ENCODE measurements around the gene SPN.
"Not testable (repeated sequence)": the region's sequence is repeated elsewhere in the genome, so short reads cannot be mapped to it uniquely, and the experiment has no call there.

The SPN gene

DNA sequence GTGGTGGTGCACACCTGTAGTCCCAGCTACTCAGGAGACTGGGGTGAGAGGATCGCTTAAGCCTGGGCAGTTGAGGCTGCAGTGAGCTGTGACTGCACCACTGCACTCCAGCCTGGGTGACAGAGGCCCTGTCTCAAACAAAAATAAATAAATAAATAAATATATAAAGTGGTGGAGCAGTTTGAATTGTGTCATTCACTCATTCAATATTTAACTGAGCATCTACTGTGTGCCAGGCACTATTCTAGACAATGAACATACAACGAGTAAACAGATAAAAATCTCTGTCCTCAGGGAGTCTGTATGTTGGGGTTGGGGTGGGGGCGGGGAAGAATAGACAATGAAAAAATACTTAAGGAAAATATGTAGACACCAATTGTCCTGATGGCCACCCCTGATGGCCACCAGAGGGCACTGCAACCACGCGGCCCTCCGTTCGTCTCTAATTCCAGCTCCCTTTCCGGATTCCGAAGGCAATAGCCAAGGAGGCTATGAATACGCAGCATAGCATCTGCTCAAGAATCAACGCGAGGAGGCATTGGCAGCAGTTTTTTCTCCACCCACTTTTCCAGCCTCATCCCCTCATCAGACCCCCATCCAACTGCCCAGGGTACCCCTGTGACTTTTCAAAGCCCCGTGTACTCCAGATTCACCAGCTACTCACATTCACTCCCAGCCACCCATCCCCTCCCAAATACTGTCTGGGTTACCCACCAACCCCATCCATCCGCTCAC lies 37.4 kb downstream of the SPN start:
- Histone ChIP-seq H3K9ac (ENCODE audit: low read depth, low read length) (no peak overlapping the region), H3K9me3 (ENCODE audit: control insufficient read depth, insufficient read depth, low read length) (no peaks in the 10 kb centered on the region), H3K36me3 (ENCODE audit: control insufficient read depth, insufficient read depth, low read length) (peaks cover 9% of the 10 kb centered on the region), H3K27me3 (ENCODE audit: control insufficient read depth, insufficient read depth, low read length) (no peaks in the 10 kb centered on the region), H3K4me3 (ENCODE audit: low read depth, low read length) (no peak overlapping the region), H3K4me1 (ENCODE audit: control insufficient read depth, insufficient read depth, low read length) (peaks cover 8% of the 10 kb centered on the region)

DNA sequence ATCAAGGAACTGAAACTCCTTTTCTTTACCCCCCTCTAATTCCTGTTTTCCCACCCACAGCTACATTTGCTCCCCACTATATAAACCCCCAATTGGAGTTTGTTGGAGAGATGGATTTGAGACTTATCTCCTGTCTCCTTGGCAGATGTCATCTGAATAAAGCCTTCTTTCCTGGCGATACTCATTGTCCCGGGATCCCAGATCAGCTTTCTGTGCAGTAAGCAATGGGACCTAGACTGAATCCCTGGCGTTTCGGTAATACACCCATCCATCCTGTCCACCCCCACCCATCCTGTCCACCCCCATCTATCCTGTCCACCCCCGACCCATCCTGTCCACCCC lies 38.1 kb downstream of the SPN start:
- Histone ChIP-seq H3K27me3 (ENCODE audit: control insufficient read depth, insufficient read depth, low read length) (no peaks in the 10 kb centered on the region), H3K4me1 (ENCODE audit: control insufficient read depth, insufficient read depth, low read length) (peaks cover 8% of the 10 kb centered on the region), H3K36me3 (ENCODE audit: control insufficient read depth, insufficient read depth, low read length) (peaks cover 9% of the 10 kb centered on the region), H3K9ac (ENCODE audit: low read depth, low read length) (no peak overlapping the region), H3K4me3 (ENCODE audit: low read depth, low read length) (no peak overlapping the region), H3K9me3 (ENCODE audit: control insufficient read depth, insufficient read depth, low read length) (no peaks in the 10 kb centered on the region)

DNA sequence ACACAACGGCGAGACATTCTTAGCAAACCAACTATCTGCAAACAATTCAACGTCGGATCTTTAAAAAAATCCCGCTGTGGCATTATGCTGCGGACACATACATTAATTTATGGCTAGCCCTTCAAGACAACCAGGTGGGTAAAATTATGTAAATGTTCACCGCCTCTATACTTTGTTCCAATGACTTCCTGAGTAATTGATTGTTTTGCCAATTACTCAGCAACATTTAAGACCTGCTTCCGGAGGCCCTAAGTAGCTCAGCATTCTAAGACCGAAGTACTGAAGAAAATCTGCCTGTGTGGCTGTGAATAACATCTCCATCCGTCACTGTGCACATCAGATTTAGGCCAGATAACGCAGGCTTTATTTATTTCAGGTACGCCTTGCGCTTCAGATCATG lies 39.2 kb downstream of the SPN start:
- H3K36me3 ChIP-seq (ENCODE audit: control insufficient read depth, insufficient read depth, low read length) = peaks cover 2% of the 10 kb centered on the region
- H3K9me3 ChIP-seq (ENCODE audit: control insufficient read depth, insufficient read depth, low read length) = no peaks in the 10 kb centered on the region
- no peak overlapping the region for H3K4me3 ChIP-seq (ENCODE audit: low read depth, low read length)
- H3K9ac ChIP-seq (ENCODE audit: low read depth, low read length) = no peak overlapping the region
- peaks cover 8% of the 10 kb centered on the region for H3K4me1 ChIP-seq (ENCODE audit: control insufficient read depth, insufficient read depth, low read length)
- H3K27me3 ChIP-seq (ENCODE audit: control insufficient read depth, insufficient read depth, low read length) = no peaks in the 10 kb centered on the region

DNA sequence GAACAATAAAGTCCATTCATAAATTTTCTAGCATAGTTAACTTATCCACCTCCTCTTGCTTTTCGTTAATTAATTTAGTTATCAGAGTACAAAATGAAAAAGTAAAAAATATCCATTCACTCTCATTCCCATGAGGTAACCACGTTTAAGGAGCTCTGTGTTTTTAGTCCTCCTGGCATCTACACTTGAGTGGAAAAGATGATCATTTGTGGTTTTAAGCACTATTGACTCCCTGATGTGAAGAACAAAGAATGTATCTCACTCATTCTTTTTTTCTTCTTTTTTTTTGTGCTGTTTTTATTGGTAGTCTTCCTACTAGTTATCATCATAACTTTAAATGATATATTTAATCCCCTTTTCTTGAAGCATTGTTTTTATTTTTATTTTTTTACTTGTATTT lies 42.0 kb downstream of the SPN start:
- no peaks in the 10 kb centered on the region for H3K36me3 ChIP-seq (ENCODE audit: control insufficient read depth, insufficient read depth, low read length)
- H3K27me3 ChIP-seq (ENCODE audit: control insufficient read depth, insufficient read depth, low read length) = no peaks in the 10 kb centered on the region
- H3K9ac ChIP-seq (ENCODE audit: low read depth, low read length) = no peak overlapping the region
- H3K4me1 ChIP-seq (ENCODE audit: control insufficient read depth, insufficient read depth, low read length) = peaks cover 11% of the 10 kb centered on the region
- no peak overlapping the region for H3K4me3 ChIP-seq (ENCODE audit: low read depth, low read length)
- H3K9me3 ChIP-seq (ENCODE audit: control insufficient read depth, insufficient read depth, low read length) = no peaks in the 10 kb centered on the region

DNA sequence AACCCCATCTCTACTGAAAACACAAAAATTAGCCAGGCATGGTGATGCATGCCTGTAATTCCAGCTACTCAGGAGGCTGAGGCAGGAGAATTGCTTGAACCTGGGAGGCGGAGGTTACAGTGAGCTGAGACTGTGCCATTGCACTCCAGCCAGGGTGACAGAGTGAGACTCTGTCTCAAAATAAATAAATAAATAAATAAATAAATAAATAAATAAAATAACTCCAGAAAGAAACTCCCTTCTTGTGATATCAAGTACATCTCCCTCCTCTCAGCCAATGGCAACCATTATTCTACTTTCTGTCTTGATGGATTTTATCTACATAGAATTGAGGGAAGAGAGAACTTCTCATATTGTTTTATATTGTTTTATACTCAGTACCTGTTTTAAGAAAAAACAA lies 44.1 kb downstream of the SPN start:
- H3K4me1 ChIP-seq (ENCODE audit: control insufficient read depth, insufficient read depth, low read length) = peaks cover 15% of the 10 kb centered on the region

DNA sequence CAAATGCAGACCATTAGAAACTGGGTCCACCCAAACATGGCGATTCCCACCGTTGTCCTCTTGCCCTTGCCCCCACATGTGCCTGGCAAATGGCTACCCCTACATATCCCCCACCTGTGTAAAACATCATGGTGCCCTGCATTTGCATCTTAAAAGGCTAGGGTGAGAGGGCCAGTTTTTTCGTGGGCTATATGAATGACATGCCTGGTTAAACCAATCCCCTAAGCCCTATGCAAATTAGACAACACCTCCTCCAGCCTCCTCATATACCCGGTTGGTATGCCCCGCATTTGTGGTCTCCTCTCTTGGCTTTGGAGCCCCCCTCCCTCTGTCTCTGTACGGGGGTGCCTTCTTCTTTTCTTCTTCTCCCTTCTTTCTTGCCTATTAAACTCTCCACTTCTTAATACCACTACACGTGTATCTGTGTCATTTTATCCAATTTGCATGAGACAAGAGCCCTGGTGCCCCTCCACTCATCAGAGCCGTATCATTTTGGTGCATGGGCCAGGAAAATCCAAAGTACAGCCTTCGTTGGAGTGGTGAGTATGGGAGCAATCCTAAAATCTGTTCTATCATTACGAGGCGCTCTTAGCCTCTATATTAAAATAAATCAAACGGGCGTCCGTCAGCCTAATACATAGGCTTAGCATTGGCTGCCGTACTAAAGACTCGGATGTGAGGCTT lies 46.0 kb downstream of the SPN start:
- no peaks in the 10 kb centered on the region for H3K27me3 ChIP-seq (ENCODE audit: control insufficient read depth, insufficient read depth, low read length)
- H3K4me3 ChIP-seq (ENCODE audit: low read depth, low read length) = peak overlapping the region; percentile 94
- H3K9me3 ChIP-seq (ENCODE audit: control insufficient read depth, insufficient read depth, low read length) = no peaks in the 10 kb centered on the region
- peaks cover 11% of the 10 kb centered on the region for H3K36me3 ChIP-seq (ENCODE audit: control insufficient read depth, insufficient read depth, low read length)
- peaks cover 12% of the 10 kb centered on the region for H3K4me1 ChIP-seq (ENCODE audit: control insufficient read depth, insufficient read depth, low read length)
- H3K9ac ChIP-seq (ENCODE audit: low read depth, low read length) = peak overlapping the region; percentile 90

More for the DNA sequence above, 44.1 kb downstream of the SPN start:
- H3K36me3 ChIP-seq (ENCODE audit: control insufficient read depth, insufficient read depth, low read length); H3K9me3 ChIP-seq (ENCODE audit: control insufficient read depth, insufficient read depth, low read length); H3K4me3 ChIP-seq (ENCODE audit: low read depth, low read length); H3K9ac ChIP-seq (ENCODE audit: low read depth, low read length); H3K27me3 ChIP-seq (ENCODE audit: control insufficient read depth, insufficient read depth, low read length): not testable (repeated sequence)

DNA sequence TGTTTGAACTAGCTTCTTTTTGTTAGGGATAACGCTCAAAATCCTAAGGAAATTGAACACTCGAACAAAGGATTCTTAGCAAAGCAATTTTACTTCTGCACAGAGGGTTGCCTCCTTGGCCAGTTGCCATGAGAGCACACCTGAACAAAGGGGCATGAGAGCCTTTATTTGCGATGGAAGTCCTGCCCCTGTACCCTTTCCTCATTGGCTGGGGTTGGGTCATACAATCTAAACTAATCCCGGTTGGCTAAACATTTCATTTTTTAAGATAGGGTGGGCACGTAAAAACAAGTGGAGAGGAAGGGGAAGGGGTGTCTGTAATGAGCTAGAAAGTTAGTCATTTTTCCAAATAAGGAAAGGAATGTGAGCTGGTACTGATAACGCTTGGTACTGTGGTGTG lies 46.6 kb downstream of the SPN start:
- peak overlapping the region; percentile 94 for H3K4me3 ChIP-seq (ENCODE audit: low read depth, low read length)
- H3K27me3 ChIP-seq (ENCODE audit: control insufficient read depth, insufficient read depth, low read length); H3K9me3 ChIP-seq (ENCODE audit: control insufficient read depth, insufficient read depth, low read length): not testable (repeated sequence)
- peaks cover 12% of the 10 kb centered on the region for H3K4me1 ChIP-seq (ENCODE audit: control insufficient read depth, insufficient read depth, low read length)
- peaks cover 11% of the 10 kb centered on the region for H3K36me3 ChIP-seq (ENCODE audit: control insufficient read depth, insufficient read depth, low read length)
- peak overlapping the region; percentile 90 for H3K9ac ChIP-seq (ENCODE audit: low read depth, low read length)

DNA sequence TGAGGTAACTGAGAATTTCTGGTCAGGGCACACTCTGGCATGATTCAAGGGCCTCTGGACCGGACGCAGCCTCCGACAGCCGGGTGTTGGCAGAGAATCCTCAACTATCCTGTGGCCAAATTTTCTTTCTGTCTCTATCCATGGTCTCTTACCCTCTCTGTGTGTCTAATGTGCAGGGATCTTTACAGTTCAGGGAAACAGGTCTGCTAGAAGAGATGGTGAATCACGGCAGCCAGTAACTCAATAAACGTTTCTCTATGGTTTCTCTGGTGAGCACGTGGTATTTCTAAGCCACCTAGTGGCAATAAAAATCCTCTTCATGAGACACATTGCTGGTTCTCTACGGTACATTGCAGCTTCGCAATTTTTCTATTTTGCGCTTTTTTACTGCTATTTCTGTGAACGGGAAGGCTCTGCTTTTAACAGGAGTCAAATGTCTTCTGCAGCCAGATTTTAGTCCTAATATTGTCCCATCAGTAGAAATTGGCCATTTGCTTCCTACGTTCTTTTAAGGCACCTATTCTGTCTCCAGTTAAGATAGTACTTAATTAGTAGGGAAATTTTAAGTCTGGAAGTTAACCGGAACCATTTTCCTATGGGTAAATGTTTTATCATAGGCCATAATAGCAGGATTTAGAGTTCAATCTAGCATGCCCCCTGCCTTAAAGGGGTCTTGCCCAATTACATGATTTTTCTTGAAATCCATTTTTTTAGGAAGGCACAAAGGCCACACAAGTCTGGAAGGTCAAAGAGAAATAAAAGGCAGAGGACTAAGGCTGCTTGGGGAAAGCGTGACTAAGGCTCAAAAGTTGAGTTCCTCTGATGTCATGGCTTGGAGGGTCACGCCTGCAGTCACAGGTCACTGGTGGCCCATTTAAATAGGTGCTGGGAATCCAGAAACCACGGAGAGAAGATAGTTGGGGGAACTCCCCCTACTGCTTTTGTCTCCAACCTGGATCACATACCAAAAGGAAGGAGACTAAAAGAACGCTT lies 47.5 kb downstream of the SPN start:
- Histone ChIP-seq H3K4me3 (ENCODE audit: low read depth, low read length) (peak overlapping the region; percentile 94), H3K27me3 (ENCODE audit: control insufficient read depth, insufficient read depth, low read length) (no peaks in the 10 kb centered on the region), H3K9me3 (ENCODE audit: control insufficient read depth, insufficient read depth, low read length) (no peaks in the 10 kb centered on the region), H3K9ac (ENCODE audit: low read depth, low read length) (peak overlapping the region; percentile 89), H3K36me3 (ENCODE audit: control insufficient read depth, insufficient read depth, low read length) (peaks cover 11% of the 10 kb centered on the region), H3K4me1 (ENCODE audit: control insufficient read depth, insufficient read depth, low read length) (peaks cover 12% of the 10 kb centered on the region)

DNA sequence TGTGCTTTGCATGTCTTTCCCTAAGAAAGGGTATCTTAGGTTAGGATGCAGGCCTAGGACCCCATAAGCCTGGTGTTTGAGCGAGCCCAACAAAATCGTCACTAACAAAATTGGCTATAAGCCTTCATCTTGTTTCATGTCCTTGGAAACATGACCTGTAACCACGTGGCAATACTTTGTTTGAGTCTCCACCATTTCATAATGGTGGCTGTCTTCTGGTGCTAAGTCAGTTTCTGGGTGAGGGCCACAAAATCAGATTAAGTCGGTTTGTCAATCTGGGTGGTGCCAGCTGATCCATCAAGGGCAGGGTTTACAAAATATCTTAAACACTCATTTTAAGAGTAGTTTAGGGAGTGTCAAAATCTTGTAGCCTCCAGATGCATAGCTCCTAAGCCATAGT lies 49.8 kb downstream of the SPN start:
- Histone ChIP-seq H3K27me3 (ENCODE audit: control insufficient read depth, insufficient read depth, low read length) (no peaks in the 10 kb centered on the region), H3K9ac (ENCODE audit: low read depth, low read length) (no peak overlapping the region), H3K36me3 (ENCODE audit: control insufficient read depth, insufficient read depth, low read length) (peaks cover 17% of the 10 kb centered on the region), H3K9me3 (ENCODE audit: control insufficient read depth, insufficient read depth, low read length) (no peaks in the 10 kb centered on the region), H3K4me3 (ENCODE audit: low read depth, low read length) (no peak overlapping the region), H3K4me1 (ENCODE audit: control insufficient read depth, insufficient read depth, low read length) (peaks cover 11% of the 10 kb centered on the region)

DNA sequence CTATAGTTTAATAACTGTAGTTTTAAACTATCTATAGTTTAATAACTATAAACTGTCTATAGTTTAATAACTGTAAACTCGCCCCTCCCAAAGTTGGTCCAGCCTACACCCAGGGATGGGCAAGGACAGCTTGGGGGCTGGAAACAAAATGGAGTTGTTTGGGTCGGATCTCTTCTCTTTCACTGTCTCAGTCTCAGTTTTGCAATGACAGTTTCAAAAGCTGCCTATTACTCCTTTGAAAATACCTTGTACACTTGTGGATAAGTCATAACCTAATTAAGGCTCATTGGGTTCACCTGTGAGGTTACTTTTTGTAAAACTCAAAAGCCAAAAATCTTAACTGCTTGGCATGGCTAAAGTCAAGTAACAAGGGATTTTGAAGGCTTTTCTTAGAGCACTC lies 51.3 kb downstream of the SPN start:
- no peaks in the 10 kb centered on the region for H3K9me3 ChIP-seq (ENCODE audit: control insufficient read depth, insufficient read depth, low read length)
- H3K27me3 ChIP-seq (ENCODE audit: control insufficient read depth, insufficient read depth, low read length) = no peaks in the 10 kb centered on the region
- H3K4me3 ChIP-seq (ENCODE audit: low read depth, low read length) = no peak overlapping the region
- peaks cover 12% of the 10 kb centered on the region for H3K4me1 ChIP-seq (ENCODE audit: control insufficient read depth, insufficient read depth, low read length)
- H3K9ac ChIP-seq (ENCODE audit: low read depth, low read length) = no peak overlapping the region
- H3K36me3 ChIP-seq (ENCODE audit: control insufficient read depth, insufficient read depth, low read length) = peaks cover 17% of the 10 kb centered on the region

DNA sequence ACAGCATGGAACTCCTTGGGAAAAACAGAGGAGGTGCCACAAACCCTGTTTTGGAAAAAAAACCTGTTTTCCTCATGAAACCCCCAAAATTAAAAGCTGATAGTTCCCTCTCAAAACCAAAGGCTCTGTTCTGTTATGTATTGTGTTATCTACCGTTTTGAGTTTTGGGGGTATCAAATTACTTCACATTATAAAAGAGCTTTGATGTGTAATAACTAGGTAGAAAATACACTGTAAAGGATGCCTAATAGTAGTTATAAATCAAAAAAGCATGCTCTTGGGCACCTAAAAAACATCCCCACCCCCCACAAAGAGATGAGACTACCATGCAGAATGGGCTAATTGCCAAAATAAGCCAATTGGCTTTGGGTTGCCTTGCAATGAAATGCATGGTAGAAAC lies 51.9 kb downstream of the SPN start:
- no peak overlapping the region for H3K4me3 ChIP-seq (ENCODE audit: low read depth, low read length)

More for the DNA sequence above, 51.9 kb downstream of the SPN start:
- Histone ChIP-seq H3K27me3 (ENCODE audit: control insufficient read depth, insufficient read depth, low read length) (no peaks in the 10 kb centered on the region), H3K9ac (ENCODE audit: low read depth, low read length) (no peak overlapping the region), H3K36me3 (ENCODE audit: control insufficient read depth, insufficient read depth, low read length) (peaks cover 17% of the 10 kb centered on the region), H3K4me1 (ENCODE audit: control insufficient read depth, insufficient read depth, low read length) (peaks cover 12% of the 10 kb centered on the region), H3K9me3 (ENCODE audit: control insufficient read depth, insufficient read depth, low read length) (no peaks in the 10 kb centered on the region)

All from iPS-15b (cell line).